HG02970 (cell line): ENCODE measurements around the gene MAMSTR.
"Not testable (repeated sequence)": the region's sequence is repeated elsewhere in the genome, so short reads cannot be mapped to it uniquely, and the experiment has no call there.

Source experiments
- ATAC-seq: cut with Tn5 transposase; IDR thresholded peaks from one replicate; pipeline ENCODE4 v1.9.1; 2021; ENCODE audit warnings: mild to moderate bottlenecking, moderate library complexity, moderate number of reproducible peaks; ENCODE audit not compliant: unreplicated experiment, low FRiP score

MAMSTR gene

DNA sequence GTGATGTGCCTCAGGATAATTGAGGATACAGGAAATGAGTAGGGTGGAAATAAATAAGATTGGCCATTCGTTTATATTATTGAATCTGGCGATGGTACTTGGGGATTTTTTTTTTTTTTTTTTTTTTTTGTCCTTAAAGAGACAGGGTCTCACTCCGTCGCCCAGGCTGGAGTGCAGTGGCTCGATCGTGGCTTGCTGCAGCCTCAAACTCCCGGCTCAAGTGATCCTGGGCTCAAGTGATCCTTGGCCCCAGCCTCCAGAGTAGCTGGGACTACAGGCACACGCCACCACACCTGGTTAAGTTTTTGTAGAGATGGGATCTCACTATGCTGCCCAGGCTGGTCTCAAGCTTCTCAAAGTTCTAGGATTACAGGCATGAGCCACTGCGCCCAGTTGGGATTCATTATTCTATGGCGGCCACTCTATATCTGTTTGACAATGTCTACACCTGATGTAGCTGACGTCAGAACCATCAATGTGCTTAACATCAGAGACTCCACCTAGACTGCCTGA lies 2.7 kb upstream of the MAMSTR start:
- no peak for ATAC-seq

DNA sequence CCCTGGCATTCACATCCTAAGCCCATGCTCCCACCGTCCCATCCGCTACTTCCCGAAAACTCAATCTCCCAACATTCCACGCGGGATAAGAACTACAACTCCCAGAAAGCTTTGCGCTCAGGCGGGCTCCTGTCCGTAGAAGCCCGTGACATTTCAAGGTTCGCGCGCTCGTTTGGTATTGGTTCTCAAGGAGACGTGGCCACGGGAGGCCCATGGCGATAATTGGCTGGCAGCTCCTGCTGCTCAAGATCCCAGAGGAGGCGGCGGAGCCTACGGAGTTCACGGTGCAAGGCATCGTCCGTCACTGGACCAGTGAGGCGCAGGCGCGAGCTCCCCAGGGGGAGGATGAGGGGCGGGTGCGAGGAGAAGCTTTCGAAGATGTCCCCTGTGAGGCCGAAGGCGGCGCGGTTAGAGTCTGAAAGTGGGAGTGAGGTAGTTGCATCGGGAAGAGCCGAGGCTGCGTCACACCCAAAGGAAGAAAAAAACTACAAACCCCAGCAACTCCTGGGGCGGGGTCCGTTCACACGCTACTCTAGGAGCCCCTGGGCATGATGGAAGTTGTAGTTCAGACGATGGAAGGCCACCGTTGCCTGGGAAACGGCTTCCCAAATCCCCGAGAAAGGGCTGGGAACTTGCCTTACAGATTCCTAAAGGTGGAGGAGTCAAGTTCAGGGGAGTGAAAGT lies 1.2 kb upstream of the MAMSTR start:
- peak; percentile 61 for ATAC-seq

DNA sequence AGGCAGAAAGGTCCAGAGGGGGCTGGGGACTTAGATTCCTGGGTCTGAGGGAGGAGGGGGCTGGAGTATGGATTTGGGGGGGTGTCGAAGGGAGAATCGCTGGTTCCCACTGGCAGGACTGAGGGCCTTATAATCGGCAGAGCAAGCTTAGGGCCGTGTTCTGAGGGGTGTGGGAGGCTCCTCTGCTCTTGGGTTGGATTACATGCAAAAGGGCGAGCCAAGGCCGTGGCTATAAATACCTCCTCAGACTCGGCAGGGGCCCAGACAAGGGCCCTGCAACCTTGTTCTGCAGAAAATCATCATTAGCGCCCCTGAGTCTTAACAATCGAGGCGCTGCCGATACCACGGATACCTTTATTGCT lies 707 bp upstream of the MAMSTR start:
- no peak for ATAC-seq

DNA sequence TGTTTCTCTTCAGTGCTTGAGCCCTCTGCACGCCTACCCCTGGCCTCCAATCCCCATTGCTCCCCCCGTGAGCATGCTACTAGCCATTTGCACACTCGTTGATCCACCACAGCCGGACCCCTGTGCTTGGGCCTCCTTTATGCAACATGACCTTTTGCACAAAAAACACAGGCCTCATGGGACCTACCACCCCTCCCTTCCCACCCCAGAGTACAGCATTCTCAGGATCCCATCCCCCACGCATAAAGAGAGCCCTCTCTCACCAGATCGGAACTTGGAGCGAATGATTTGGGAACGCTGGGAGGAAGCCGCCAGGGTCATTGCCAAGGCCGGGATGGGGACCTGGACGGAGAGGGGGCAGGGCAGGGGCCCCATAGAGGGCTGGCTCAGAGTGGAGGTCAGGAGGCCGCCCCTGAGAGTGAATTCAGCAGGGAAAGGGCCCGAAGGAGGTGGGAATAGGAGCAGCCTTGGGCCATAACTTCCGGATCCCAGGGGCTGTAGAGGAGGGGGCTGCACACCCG lies 754 bp downstream of the MAMSTR start:
- ATAC-seq: no peak

DNA sequence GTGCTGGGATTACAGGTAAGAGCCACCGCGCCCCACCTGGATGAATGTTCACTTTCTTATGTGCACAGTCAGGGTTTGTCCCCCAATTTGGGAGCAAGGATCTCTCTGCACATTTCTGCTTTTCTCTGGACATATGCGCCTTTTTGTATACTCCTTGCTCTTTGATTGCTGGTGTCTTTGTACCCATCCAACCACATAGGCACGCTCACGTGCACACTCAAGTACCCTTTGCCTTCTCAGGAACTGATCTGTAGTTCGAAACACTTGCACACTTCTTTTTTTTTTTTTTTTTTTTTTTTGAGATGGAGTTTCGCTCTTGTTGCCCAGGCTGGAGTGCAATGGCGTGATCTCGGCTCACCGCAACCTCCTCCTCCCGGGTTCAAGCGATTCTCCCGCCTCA lies 1.4 kb downstream of the MAMSTR start:
- not testable (repeated sequence) for ATAC-seq

DNA sequence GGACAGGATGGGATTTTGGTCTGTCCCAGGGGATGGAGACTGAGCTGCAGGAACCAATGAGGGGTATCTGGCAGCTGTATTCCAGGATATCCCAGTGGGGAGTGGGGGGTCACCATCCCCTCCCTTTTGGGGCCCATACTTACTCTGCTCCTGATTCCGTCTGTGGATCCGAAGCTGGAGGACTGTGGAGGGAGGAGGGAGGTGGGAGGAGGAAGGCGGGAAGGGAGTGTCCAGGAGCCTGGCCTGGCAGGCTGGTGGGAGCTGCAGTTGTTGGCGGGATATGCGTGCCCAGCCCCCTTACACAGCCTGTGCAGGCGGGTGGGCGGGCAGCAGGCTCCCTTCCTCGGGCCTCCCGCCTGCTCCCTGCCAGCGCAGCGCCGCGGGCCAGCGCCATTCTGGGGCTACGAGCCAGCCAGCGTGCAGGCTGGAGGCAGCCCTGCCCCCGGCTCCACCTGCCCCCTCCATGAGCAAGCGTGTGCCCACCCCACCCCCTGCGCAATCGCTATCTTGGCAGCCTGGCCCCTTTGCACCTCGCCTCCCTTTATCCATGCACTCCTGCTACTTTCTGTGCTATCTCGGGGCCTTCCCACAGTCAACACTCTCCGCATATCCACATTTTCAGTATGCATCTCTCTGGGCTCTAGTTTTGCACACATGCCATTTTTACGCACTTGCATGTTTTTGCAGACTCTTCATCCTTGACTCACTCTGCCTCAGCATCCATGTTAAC lies 2.8 kb downstream of the MAMSTR start:
- ATAC-seq: no peak

DNA sequence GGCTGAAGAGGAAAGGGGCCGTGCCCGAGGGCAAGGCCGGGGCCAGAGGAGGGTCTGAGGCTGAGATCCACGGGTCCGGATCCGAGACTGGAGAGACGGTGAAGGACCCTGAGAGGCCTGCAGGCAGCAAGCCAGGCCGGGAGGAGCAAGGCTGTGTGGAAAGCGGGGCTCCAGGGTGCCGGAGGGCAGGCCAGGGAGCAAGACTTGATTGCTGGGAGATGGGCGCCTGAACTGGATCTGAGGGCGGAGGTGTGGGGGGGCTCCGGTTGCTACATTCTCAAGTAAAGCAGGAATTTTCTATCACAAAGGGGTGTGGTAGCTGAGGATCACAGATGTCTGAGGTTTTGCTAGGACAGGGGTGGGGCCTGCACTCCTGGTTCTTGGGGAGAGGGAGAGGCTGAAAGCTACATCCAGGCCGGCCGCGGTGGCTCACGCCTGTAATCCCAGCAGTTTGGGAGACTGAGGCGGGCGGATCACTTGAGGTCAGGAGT lies 3.8 kb downstream of the MAMSTR start:
- ATAC-seq: no peak

DNA sequence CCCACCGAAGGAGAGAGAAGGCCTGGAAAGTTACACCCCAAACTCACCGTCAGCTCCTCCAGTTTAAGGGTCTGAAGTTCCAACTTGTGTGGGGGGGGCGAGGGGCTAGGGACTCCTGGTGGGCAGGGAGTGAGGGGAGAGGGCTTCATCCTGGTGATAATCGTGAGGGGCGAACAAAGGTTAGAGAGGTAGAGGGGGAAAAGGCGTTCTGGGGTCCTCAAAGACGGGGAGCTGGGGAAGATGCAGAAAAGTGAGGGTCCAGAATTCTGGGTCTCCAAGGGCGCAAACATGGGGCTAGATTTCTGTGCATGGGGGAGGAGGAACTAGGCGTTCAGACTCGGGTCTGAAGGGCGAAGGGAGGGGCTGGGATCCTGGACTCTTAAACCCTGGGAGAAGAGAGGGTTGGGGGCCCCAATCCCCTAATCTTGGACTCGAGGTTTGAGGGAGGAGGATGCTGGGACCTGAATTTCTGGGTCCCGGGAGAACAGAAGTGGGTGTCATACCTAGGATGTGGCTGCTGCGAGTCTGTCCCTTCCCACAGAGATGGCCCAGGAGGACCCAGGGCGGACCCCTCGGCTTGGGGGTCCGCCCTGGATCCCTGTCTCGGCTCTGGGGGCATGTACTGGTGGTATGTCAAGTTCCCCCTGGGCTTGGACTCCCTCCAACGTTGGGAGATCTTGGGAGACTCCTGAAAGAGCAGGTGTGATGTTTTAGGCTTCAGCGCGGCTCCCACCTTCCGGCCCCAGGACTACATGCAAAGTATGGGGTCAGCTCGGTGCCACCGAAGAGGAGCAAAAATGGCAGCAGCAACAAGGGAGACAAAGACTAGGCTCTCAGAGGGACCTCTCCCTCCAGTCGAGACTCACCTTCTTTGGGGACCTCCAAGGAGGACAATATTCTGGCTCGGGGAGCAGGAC lies 4.5 kb downstream of the MAMSTR start:
- no peak for ATAC-seq

DNA sequence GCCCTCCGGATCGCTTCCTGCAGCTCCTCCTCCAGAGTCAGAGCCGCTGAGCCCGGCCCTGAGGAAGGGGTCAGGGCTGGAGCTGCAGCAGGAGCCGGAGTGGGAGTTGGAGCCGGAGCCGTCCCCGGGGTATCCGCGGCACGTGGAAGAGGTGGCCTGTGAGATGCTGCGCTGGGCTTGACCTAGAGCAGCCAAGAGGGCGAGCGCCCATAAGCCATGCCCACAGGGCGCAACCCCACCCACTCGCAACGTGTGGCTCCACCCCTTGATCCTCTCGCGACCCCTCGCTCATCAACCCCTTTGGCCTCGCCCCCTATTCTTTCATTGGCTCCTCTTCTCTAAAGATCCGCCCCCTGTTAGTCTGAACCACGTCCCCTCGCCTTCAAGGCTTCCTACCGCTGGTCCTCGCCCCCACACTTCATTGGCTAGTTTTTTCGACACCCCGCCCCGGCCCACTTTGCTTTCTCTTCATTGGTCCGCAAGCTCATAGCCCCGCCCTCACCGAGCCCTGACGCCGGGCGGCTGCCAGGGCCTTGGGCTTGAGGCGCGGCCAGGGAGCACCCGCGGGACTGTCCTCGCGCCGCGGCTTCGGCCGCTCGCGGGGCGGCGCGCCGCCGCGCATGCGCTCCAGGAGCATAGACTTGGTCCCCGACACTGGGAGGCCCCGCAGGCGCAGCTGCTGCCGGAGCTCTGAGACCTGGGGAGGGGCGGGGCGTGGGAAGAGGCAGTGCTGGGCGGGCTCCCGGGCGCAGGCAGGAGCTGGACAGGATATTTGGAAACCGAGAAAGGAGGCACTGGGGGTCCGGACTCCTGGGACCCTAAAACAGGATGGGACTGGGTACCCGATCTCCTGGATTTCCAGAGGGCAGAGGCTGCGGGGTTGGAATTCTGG lies 5.4 kb downstream of the MAMSTR start:
- peak; percentile 93 for ATAC-seq

DNA sequence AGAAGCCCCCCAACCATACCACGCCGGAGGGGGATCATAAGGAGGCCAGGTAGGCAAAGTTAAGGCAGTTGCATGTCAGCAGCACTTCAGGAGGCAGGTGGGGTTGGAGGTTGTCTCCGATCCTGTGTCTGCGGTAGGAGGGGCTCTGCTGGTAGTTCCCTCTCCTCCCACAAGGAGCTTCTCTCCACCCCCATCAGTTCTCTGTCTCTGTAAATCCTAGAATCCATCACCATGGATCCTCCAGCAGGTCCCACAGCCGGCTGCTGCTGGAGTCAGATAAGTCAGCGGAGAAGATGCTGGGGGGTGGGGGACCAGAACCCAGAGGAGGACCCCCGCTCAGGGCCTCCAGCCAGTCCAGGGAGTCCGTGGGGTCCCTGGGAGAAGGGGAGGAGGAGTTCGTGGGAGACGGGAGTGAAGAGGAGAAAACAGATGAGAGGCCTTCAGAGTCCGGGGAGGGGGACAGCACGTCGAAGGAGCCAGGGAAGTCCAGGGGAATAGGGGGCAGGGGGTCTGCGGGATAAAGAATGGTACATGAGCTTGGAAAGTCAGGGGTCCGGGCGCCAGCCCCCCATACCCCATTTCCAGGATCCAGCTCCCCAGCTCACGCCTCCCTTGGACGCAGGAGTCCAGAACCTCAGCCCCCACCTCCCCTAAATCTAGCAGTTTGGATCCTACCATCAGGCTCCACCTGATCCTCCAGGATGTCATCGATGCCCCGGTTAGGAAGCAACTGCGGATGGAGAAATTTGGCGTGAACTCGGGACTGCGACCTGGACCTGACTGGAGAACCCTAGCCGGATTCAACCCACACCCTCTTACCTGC lies 6.3 kb downstream of the MAMSTR start:
- ATAC-seq: no peak

DNA sequence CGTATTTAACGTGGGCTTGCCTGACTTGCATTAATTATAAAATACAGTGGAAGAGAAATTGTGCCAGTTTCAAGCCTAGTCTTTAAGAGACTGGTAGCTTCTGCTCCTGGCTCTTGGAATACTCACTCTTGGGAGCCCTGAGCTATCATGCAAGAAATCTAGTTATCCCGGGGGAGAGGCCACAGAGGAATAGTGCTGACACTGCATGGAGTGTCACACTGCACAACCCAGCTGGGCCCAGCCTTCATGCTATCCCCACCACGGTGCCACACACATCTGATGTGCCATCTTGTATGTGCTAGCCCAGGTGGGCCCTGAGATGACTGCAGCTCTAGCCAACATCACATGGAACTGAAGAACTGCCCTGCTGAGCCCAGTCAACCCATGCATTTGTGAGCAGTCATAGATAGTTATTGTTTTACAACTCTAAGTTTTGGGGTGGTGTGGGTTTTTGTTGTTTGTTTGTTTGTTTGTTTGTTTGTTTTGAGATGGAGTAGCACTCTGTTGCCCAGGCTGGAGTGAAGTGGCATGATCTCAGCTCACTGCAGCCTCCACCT lies 8.3 kb downstream of the MAMSTR start:
- no peak for ATAC-seq

DNA sequence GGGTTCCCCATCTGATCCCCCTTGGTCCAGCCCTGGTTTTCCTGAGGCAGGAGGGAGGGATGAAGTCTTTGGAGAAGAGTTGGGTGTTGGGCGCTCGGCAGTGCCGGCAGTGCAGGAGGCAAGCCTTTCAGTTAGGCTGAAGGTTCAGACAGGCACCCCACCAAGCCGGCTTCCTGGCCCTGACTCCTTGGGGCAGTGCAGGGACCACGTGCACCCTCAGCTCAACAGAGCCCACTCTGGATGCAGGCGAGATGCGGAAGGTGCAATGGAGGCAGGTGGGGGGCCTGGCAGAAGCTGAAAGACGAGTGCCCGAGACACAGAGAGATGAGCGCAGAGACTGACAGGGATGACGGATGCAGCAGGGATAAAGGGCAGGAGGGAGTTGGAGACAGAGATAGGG lies 11.1 kb downstream of the MAMSTR start:
- ATAC-seq: no peak

DNA sequence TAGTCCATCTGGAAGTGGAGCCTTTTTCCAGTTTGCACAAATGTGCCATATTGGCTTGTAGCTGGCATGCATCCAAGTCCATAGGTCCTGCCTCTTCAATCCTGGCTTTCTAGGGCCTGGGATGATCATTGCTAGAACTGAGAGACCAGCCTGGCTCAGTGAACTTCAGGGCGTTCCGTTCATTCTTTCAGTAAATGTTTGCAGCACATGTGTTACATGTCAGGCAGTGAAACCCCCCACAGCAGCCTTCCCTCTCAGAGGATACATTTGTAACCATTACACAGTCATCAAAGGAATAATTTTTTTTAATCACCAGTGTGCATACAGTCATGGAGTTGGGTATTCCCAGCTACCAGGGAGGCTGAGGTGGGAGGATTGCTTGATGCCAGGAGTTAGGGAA lies 14.1 kb downstream of the MAMSTR start:
- ATAC-seq: no peak

DNA sequence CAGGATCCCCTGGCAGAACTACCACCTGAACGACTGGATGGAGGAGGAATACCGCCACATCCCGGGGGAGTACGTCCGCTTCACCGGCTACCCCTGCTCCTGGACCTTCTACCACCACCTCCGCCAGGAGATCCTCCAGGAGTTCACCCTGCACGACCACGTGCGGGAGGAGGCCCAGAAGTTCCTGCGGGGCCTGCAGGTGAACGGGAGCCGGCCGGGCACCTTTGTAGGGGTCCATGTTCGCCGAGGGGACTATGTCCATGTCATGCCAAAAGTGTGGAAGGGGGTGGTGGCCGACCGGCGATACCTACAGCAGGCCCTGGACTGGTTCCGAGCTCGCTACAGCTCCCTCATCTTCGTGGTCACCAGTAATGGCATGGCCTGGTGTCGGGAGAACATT lies 16.2 kb downstream of the MAMSTR start:
- no peak for ATAC-seq

DNA sequence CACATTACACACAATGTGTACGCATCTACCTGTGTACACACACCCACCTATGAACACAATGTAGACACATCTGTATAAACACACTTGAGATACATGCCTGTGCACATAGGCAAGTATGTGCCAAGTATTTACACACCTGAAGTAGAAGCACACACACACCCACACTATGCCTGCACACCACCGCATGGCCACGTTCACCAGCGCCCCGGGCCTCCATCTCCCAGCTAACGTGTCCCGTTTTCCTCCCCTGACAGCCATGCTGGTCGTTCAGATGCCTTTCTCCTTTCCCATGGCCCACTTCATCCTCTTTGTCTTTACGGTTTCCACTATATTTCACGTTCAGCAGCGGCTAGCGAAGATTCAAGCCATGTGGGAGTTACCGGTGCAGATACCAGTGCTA lies 16.8 kb downstream of the MAMSTR start:
- ATAC-seq: no peak

DNA sequence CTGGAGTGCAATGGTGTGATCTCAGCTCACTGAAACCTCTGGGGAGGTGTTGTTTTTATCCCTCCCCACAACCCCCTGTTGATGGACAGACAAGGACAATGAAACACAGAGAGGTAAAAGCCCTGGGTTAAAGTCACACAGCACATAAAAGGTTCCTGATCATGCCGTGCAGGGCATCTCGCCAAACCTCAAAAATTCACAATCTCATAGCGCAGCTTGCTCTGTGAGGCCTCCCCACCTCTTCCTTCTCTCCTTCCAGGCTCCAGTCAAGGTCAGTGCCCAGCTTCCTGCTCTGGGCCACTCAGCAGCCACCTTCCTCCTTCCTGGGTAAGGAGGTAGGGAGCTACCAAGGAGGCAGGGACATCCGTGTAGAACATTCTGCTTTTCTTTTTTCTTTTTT lies 21.5 kb downstream of the MAMSTR start:
- ATAC-seq: no peak

DNA sequence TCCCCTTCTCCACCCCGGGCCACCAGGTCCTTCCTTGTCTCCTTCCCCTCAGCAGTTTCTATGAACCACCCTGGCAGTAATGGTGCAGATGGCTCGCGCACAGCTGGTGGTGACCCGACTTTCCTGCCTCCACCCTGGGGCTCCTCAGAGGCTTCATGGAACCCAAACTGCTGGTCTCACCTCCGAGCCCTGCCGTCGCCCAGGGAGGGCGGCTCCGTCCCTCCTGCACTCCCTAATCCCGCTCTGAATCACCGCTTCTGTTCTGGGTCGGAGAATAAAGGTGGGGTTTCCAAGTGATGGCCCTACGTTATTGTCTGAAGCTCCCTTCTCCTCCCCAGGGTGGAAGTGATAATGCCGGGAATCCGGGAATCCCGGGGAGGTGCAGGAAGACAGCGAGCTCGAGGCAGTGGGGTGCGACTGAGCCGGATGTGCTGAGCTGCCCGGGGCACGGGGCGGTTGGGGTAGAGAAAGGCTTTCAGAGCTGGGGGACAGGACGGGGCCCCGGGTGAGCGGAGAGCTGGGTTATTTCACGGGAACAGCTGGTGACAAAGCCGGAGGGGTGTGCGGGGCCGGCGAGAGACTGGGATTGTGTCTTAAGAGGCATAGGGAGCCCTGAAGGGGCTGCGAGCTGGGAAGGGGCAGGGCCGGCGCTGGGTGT lies 23.0 kb downstream of the MAMSTR start:
- no peak for ATAC-seq

DNA sequence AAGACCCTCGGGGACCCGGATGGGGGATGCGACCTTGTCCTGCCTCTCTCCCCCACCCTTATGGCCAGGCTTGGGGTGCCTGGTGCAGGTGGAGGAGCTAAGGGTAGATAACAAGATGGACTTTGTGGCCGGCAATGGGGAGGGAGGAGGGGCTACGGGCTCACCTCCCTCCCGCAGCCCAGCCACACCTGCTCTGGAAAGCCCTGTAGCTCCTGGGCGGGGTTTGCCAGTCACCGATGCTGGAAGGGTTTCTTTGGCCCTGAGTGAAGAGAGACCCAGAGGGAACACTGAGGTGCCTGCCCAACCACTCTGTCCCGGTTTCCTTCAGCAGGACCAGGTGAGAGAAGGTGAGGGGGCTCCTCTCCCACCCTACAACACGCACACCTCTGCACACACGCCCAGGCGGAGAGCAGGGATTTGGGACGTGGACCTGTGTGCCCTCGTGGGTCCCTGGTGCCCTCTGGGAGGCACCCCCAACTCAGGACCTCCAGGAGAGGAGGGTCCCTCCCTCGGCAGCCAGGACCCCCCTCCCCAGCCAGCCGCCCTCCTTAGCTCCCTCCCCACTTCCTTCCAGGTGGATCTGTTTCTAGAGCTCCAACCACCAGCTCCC lies 23.7 kb downstream of the MAMSTR start, which contains the start of gene FUT2:
FUT2 (plus strand) TSS at position 229 of the 610 bp plus-strand sequence. CDS start 6,986 bp downstream, outside the sequence.
- no peak for ATAC-seq
